Activated gamma-delta T cell treated with anti-CD3 and anti-CD28 coated beads, Interleukin-2, amount 50 U/mL, for 16 hours (primary cell): ENCODE measurements around the gene GCN1.

Experiments
- DNase-seq: peaks from one replicate; pipeline ENCODE4 v3.0.0-alpha.2; 2020; ENCODE audit warnings: low read depth

GCN1 gene

GRCh38 chr12:120115692-120116440 is 78.6 kb downstream of the GCN1 start:
- DNase-seq, result no peak

GRCh38 chr12:120115066-120115465 is 79.4 kb downstream of the GCN1 start:
- DNase-seq, result no peak

- peak; percentile 29 for DNase-seq
Observed at GRCh38 chr12:120110550-120111501, 83.7 kb downstream of the GCN1 start.

- DNase-seq, result no peak
Observed at GRCh38 chr12:120109570-120110267, 84.8 kb downstream of the GCN1 start.

GRCh38 chr12:120106151-120106550 is 88.4 kb downstream of the GCN1 start:
- no peak for DNase-seq

- DNase-seq, result no peak
Observed at GRCh38 chr12:120103371-120103770, 91.1 kb downstream of the GCN1 start.

- no peak for DNase-seq
Observed at GRCh38 chr12:120103044-120103338, 91.5 kb downstream of the GCN1 start.

GRCh38 chr12:120102189-120103043 is 92.1 kb downstream of the GCN1 start:
- DNase-seq, result no peak

GRCh38 chr12:120101617-120102016 is 92.9 kb downstream of the GCN1 start:
- no peak for DNase-seq

- DNase-seq, result no peak
Observed at GRCh38 chr12:120101182-120101581, 93.3 kb downstream of the GCN1 start.

- no peak for DNase-seq
Observed at GRCh38 chr12:120100630-120101029, 93.9 kb downstream of the GCN1 start.

- no peak for DNase-seq
Observed at GRCh38 chr12:120099738-120100137, 94.8 kb downstream of the GCN1 start.

- no peak for DNase-seq
Observed at GRCh38 chr12:120098756-120099470, 95.6 kb downstream of the GCN1 start.

GRCh38 chr12:120096671-120097202 is 97.8 kb downstream of the GCN1 start:
- DNase-seq, result no peak

- no peak for DNase-seq
Observed at GRCh38 chr12:120095736-120096135, 98.8 kb downstream of the GCN1 start.

GRCh38 chr12:120095331-120095730 is 99.2 kb downstream of the GCN1 start:
- DNase-seq, result no peak

GRCh38 chr12:120094485-120094884 is 100.0 kb downstream of the GCN1 start:
- DNase-seq, result no peak

GRCh38 chr12:120093592-120094355 is 100.7 kb downstream of the GCN1 start:
- DNase-seq, result no peak

- no peak for DNase-seq
Observed at GRCh38 chr12:120093336-120093591, 101.3 kb downstream of the GCN1 start.
